ENCODE results near the gene SLC26A9.

SLC26A9 gene

DNA sequence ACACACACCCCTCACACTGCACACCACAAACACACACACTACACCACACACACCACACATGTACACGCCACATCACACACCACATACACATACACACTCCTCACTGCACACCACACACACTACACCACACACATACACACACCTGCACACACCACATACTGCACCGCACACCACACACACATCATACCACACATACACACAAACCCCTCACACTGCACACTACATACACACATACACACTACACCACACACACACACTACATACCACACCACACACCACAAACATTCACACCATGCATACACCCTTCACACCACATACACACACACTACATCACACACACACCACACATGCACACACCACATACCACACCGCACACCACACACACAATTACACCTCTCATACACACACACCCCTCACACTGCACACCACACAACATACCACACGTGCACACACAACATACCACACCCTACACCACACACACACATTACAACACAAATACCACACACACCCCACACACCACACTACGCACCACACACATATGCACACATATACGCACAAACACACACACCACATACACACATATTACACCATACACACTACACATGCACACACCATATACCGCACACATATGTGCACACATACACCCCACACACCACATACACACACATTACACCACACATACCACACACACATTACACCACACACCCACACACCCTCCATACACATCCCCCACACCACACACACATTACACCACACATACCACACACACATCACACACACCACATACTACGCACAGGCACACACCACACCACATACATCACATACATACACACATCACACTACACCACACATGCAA, 30.3 kb upstream of the SLC26A9 start:
- no peak for DNase-seq

DNA sequence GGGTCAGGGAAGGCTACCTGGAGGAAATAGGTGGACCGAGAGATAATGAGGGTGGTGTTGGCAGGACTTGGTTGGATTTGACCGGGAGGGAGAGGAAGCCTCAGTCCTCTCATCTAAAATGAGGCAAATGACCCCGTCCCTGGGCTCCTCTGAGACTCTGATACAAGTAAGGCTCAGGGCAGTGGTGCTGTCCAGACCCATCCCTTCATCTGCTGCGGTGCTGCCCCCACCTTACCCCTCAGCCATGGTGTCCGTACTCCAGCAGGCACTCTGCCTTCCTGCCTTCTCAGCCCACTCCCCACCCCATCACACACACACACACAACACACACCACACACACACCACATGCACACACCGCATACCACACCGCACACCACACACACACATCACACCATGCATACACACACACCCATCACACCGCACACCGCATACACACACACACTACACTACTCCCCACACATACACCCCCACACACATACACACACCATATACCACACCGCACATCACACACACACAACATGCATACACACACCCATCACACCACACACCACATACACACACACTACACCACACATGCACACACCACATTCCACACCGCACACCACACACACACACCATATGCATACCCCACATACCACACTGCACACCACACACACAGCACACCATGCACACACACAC, 29.4 kb upstream of the SLC26A9 start:
- DNase-seq, result no peak

DNA sequence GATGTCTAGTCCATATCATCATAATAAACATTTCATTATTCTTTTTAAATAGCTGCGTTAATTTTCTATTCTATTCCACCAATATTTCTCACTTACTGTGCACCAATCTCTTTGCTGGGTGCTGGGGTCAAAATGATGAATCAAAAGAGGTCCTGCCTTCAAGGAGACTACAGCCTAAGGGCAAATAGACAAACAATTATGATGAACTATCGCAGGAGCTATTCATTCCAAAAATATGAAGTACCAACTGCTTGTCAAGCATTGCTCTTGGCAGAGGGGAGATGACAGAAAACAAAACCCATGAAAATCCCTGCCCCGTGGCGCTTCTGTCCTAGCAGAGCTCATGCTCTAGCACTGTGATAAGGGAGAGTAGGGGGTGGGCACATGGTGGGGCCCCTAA, 28.8 kb upstream of the SLC26A9 start:
- no peak for DNase-seq

DNA sequence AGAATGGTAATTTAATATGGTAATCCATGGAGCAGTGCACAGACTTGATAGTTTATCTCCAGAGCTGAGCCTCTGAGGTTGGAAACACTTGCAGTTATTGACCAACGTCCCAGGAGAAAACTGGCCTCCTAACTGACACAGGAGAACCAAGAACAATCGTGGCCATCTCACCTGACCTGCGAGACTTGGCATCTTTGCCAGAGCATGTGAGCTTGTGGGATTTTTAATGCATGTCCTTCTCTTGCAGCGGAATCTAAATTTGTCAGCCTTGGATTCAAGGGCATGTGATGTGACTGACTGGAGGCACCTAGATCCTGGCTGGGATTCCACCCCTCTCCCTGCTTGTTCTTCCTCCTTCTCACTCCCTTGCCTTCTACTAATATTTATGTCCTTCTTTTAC, 27.8 kb upstream of the SLC26A9 start:
- DNase-seq, result no peak

DNA sequence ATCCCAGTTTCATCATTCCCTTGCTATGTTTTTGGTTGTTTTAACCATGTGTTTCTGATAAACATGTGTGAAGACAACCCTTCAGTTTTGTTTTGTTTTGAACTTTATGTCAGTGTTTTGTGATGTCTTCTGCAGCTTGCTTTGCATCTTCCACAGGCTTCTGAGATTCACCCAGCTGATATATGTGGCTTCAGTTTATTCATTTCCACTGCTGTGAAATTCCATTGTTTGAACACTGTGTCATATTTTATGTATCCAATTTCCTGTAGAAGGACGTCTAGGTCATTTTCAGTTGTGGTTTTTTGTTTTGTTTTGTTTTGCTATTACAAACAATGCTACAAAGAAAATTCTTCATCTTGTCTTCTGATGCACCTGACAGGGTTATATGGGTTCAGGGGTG, 27.2 kb upstream of the SLC26A9 start:
- DNase-seq, result no peak

DNA sequence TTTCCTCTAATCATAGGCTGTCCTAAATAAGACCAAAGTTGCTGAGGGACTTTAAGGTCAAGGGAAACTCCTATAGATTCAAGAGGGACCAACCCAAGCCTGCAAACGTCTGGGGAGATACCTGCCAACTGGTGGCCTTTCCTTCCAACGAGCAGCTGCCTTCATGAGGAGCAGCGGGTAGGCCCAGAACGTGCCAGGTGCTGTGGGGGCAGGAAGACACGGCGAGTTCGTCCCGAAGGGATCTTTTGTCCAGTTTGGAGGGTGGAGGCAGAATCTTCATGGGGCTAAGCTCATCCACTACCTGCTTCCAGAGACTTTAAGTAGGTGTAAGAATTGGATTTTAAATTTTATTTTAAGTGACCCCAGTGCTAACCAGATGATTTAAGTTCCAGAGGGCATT, 26.0 kb upstream of the SLC26A9 start:
- DNase-seq, result no peak

DNA sequence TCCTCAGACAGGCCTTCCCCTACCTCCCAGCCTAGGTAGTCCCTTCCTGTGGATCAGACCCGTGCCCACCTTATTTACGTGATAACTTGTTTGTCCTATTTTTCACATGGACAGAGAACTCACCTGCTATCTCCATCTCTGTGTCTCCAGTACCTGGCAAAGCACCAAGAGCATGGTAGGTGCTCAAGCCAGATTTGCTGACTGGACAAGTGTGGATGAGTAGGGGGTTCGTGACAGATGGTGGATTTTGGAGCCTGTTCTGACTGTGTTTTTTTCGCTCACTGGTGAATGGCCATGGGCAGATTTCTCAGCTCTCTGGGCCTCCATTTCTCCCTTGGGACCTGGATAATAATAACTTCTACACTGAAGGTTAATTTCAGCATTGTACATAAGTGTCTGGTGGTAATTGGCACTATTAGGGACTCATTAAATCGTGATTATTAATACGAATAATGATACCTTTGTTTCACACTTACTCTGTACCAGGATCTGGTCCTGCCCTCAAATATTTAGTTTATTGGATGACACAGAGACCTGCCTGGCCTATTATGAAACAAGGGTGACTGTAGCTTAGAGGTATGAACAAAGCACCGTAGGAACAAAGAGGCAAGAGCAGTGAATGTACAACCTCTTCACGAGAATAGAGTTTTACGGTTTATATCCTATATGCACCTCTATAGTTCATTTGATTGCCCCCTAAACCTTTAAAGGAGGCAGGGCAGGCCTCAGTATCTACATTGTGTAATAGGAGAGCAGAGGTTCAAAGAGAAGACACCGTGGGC, 24.5 kb upstream of the SLC26A9 start:
- DNase-seq, result no peak

DNA sequence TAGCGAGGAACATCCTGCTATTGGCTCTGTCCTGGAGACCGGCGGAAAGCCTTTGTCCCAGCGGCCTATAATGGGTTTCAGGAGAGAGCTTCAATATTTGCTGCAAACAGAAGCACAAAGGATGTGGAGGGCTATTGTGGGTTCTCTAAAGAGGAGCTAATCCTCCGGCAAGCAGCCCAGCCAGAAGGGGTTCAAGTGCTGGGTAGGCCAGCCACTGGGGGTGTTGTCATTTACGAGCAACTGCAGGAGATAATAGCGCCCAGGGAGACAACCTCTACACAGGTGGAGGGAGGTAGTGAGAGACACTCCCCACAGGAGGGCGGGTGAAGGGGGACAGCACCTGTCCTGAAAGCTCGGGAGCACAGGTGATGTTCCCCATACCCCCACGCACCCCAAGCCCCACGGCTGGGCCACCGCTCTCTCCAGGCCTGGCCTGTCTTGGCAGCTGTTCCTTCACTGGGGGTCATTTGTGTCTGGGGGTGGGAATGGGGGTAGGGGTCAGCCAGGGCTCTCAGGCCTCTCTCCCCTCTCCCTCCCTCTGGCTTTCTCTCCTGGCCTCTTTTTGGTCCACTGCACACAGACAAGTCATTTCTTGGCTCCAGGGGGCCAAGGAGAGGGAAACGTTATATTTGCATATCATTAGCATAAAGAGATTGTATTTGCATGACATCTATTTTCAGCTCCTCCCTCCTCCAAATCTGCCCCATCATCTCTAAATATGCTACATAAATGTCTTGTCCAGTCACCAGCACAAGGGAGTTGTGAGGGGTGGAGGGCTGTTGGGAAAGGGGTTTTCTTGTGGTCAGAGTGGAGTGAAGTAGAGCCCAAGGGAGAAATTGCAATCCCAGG, 22.0 kb upstream of the SLC26A9 start:
- DNase-seq, result no peak

DNA sequence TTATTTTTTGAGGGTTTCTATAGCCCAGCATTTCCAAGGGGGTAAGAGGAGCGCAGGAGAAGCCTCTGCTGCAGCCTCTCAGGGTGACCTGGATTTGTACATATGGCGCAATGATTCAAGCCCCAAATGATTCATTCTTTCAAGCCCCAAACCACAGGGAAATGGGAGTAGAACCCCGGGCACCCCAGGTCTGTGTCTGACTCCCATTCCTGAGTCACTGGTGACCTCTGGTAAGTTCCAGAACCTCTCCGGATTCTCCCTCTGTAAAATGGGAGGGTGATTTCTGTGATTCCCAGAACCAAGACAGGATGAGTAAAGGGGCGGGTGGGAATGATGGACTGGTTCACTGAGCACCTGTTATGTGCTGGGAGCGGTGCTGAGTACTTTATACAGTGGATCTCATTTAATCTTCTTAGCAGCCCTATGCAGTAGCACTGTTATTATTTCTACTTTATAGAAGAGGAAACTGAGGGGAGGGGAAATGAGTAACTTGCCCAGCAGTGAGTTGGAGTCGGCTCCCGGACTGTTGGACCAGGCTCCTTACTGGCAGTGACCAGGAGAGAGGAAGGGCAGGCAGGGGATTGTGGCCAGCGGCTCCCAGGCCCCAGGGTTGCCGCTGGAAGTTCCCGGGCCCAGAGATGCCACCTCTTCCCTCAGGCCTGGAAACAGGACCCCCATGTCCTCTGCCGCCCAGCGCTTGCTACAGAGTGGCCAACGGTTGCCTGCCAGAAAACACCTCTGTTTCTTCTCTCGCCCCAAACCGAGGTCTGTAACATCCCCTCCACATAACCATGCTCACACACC, 20.3 kb upstream of the SLC26A9 start:
- DNase-seq, result no peak

DNA sequence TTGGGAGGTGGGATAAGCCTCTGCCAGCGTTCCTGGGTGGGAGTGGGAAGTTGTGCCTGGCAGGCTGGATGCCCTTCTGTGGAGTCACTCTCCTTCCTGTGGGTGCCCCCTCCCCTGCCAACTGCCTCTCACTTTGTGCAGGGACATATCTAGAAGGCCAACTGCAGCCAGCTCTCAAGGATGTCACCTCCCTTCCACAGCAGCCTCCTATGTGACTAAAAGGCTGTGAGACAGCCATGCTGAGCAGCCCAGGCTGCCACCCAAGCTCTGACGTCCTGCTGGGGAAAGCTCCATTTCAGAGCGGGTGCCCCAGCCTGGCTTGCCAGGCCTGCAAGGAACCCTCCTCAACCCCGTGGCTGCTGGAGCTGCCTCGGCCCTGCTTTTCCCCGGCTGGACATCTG, 19.6 kb upstream of the SLC26A9 start:
- no peak for DNase-seq

DNA sequence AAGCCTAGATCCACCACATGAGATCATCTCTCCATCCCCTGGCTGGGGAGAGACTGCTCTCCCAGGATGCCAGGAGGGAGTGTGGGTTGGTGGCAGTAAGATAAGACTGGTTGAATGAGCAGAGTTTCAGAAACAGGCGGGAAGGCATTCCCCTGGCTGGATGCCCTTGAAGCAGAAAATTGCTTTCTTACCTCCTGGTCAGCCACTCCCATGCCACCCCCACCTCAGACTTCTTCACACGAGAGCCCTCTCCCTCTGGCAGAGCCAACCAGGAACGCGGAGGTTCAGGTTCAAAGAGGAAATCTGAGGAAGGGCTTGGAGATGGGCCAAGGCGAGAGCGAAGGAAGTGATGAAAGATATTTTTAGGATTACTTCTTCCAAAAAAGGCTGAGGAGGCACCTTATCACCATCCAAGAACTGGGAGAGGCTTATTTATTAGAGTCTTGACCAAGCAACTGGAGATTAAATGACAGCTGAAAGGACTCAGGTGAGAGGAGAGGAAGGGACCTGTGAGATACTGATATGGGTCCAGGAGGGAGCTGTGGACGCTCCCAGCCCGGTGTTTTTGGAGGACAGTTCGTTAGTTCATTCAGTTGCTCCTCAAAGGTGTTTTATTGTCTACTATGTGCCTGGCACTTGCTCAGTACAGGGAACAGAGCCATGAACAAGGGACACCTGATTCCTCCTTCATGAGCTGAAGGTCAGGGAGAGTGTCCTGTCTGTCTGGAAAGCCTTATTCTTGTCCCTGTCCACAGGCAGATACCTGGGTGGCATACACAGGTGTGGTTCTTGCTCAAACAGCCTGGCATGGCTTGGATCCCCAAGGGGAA, 18.9 kb upstream of the SLC26A9 start:
- no peak for DNase-seq

DNA sequence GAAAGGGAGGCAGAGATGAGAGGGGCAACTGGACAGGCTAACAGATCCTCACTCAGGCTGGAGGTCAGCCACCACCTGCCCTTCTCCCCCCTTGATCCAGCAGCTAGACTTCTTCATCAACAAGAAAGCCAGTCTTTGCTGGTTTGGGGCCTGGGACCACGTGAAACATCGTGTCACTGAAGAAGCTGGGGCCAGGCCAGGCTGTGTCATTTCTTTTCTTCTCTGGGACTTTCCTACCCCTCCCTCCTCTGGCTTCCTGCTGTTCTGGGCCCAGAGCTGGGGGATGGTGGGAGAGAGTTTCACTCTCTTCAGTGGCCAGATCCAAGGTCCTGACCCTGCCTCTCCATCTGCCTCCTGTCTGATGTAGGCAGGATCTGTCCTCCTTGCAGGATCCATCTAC, 18.1 kb upstream of the SLC26A9 start:
- DNase-seq, result no peak

DNA sequence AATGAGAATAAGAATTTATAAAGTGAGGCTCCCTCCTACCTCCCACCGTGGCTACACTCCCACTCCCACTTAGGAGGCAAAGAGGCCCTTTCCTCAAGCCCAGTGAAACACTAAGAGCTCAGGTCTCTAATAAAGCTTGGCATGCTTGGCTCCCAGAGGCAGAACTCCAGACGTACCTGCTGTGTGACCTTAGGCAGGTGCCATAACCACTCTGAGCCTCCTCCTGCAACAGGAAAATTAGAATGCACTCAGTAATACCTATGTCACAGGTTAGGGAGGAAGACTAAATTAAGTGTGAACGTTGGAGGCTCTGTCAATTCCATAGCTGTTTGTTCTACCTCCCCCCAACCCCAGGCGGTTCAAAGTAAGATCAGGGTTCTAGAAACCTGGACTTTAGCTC, 16.5 kb upstream of the SLC26A9 start:
- no peak for DNase-seq

DNA sequence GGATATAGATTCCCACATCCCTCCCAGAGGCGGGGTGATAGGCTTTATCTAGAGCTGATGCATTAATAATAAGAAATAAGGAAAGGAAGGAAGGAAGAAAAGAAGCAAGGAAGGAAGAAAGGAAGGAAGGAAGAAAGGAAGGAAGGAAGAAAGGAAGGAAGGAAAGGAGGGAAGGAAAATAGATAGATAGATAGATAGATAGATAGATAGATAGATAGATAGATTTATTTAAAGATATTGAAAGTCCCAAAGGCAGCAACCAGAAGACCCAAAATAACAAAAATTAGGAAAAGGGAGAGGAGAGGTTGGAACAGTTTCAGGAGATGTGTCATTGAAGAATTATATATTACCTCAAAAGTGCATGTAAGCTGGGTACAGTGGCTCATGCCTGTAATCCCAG, 12.2 kb upstream of the SLC26A9 start:
- DNase-seq, result no peak

DNA sequence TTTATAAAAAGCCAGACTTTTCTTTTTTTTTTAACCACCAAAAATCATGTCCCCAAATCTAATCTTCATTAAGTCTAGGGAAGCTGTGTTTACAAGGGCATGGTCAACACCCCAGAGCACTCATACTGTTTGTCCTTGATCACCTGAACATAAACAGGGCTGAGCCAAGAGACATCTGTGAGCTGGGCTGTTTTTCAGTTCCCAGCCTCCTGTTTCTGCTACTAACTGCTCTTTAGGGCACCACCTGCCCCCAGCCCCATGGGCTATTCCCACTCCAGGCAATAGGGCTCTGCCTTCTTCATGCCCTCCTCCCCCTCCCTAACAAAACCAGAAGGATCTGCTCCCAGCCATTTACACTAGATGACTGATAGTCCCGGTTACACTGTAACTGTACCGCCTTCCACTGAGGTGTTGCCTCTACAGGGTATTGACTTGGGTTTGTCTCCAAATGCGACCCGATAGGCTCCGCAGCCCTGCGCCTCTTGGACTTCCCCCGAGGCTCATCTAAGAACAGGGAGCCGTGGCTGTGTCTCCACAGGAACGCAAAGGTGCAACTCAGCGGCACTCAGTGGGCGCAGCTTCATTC, 11.7 kb upstream of the SLC26A9 start:
- no peak for DNase-seq

DNA sequence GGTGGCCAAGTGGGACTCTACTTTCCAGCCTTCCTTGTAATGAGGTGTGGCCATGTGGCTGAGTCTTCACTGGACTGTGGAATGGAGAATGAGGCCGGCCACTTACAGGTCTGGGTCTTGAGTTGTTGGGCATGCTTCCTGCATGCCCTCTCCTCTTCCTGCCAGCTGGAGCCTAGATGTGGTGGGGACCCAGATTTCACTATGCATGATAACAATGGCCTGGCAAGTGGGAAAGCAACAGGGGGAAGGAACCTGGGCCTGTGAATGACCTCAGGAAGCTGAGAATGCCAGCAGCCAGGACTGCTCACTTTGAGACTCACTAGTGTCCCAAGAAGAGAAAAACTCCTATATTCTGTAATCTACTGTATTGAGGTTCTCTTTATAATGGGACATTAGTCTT, 8.5 kb upstream of the SLC26A9 start:
- DNase-seq, result no peak

DNA sequence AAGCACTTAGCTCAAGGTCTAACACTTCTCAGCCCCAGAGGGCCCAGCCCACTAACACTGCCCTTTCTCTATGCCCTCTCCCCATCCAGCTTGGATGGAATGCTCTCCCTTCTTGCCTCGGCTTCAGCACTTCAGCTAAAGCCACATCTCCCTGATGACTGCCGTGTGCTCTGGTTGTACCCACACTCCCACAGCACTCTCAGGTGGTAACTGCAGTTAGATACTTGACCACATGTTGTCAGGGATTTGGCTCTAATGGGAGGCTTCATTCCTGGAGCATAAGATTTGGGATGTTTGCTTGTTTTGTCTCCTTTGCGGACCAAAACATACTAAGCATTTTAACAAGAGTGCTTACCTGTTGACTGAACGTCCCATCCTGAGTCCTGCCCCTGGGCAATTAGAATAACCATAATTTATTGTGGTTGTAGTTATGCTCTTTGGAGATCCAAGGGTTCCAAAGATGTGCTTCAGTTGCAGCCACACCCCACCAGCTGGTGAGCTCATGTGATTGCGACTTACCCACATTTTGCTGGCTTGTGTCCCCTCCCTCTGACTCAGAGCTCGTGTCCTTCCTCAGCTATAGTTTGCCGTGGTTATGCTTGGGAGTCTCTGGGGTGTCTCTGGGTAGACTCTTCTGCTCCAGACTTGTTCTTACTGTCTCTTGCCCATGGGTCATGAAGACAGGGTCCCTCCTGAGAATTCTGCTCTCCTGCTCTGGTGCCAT, 7.7 kb upstream of the SLC26A9 start:
- DNase-seq, result no peak

DNA sequence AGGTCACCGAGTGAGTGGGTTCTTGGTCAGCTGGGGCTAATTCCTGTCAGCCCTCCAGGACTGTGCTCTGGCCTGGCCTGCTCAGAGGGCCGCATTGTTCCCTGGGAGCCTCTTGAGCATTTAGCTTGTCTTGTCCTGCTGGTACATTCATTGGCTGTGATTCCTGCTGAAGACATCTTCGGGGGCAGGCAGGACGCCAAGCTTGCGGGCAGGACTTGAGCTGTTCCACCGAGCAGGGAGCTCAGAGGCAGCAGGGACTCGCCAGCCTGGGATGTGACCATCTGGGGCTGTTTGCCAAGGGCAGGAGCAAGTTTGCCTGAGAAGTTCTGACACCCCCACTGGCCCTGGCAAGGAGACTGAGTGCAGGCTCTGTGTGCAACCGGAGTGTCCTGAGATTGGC, 7.0 kb upstream of the SLC26A9 start:
- no peak for DNase-seq

DNA sequence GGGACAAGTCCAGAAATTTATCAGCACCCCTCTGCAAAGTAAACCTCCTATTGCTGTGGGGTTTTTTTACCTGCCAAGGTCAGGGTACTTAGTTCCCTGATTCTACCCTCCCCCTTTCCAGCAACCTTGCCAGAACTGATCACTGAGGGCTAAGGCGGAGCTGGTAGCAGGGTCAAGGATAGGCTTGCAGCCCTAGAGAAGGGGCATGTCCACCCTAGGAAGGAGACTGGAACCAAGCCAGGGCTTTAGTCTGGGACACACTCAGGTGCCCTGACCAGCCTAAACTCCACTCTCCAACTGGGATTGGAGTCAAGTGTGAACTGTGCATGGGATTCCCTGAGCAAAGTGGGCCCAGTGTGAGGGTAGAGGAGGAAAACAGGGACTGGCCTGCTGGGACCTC, 6.5 kb upstream of the SLC26A9 start:
- DNase-seq, result no peak

DNA sequence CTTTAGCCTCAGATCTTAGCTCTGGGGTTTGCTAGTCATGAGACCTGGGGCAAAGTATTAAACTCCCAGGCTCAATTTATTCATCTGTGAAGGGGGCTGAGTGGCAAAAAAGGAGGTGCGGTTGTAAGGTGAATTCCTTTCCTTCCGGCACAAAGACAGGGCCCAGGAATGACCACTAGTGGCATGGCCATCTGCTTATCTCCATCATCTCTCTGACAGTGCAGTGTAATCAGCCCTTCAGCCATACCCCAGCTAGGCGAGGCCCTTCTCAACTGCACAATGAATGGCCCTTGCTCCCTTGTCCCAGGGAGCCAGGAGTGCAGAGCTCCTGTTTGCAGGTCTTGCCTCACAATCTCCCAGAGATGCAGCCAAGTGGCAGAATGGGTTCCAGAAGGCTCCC, 5.6 kb upstream of the SLC26A9 start:
- no peak for DNase-seq
